Vagina (tissue), 2 donors: ENCODE data around the gene ZNF644. TPM values are rescaled to one million over a fixed set of nuclear protein-coding genes. Genes with fewer than 3 reads are reported as not detected.

ENCODE experiments used
- DNase-seq, 2 donors: peaks; one replicate each; pipeline ENCODE4 v3.0.0-alpha.2; 2017; ENCODE audit errors: extremely low spot score in 2 of 2
- H3K27ac ChIP-seq: fragments of 200-600 bp; sonication (generic); one replicate; pipeline ENCODE4 v1.5.1; 2019
- H3K27me3 ChIP-seq: fragments of 200-600 bp; sonication (generic); one replicate; pipeline ENCODE4 v1.5.1; 2019
- H3K36me3 ChIP-seq, 2 donors: fragments of 200-600 bp; sonication (generic); one replicate each; pipeline ENCODE4 v1.5.1; 2017 to 2019
- H3K4me1 ChIP-seq: fragments of 200-600 bp; sonication (generic); one replicate; pipeline ENCODE4 v1.5.1; 2019
- H3K4me3 ChIP-seq, 2 donors: fragments of 200-600 bp; sonication (generic); 1 replicate in 1 of 2; 2 replicates in 1 of 2; pipeline ENCODE4 v1.5.1; 2016 to 2019
- H3K9me3 ChIP-seq: fragments of 200-600 bp; sonication (generic); one replicate; pipeline ENCODE4 v1.5.1; 2019
- POLR2A ChIP-seq, 2 donors: fragments of 450-650 bp; IDR thresholded peaks; one replicate each; pipeline ENCODE4 v1.6.1; 2017; ENCODE audit warnings: antibody characterized with exemption in 2 of 2, mild to moderate bottlenecking in 2 of 2, moderate library complexity in 2 of 2
- POLR2AphosphoS5 ChIP-seq, 2 donors: sonication (generic); formaldehyde crosslinking; IDR thresholded peaks; one replicate each; pipeline ENCODE4 v1.9.0; 2017; ENCODE audit warnings: antibody characterized with exemption in 2 of 2, mild to moderate bottlenecking in 2 of 2, low read depth in 1 of 2; ENCODE audit not compliant: insufficient read depth in 1 of 2
- intact Hi-C: fragments of 100-400 bp; cut with DNase I; formaldehyde crosslinking; loops from one replicate; pipeline ENCODE4 v1.15.1; 2023
- total RNA-seq: library from RNA; depleted of rRNA; stranded (reverse); fragments of >200 nt; gene quantifications from one replicate; pipeline ENCODE4 v1.2.3, GENCODE V29; 2016
- TF ChIP-seq, protein P1 (sequence below), 3 experiments: fragments of 450-650 bp in 2 of 3; fragments of 200-600 bp in 1 of 3; sonication (generic) in 1 of 3; IDR thresholded peaks; one replicate each; pipeline ENCODE4 v1.5.1; 2017 to 2019; ENCODE audit warnings: antibody characterized with exemption in 3 of 3, mild to moderate bottlenecking in 2 of 3, moderate library complexity in 2 of 3

ZNF644 gene
- total RNA-seq, 1 donor from 2014 or later = 57.9 TPM

DNA sequence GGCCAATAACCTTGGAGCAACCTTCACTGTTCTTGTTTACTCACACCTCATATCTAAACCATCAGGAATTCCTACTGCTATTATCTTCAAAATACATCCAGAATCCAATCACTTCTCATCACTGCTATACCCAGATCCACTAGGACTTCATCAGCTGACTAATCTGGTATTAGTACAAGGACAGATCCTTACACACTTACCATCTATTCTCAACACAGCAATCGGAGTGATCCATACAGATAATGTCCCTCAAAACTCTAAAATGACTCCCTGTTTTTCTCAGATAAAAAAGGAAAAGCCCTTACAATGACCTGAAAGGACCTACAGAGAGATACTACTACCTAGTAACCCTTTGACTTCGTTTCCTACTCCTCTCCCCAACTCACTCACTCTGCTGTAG lies 70.8 kb downstream of the ZNF644 start:
- Histone ChIP-seq H3K27ac (no peak overlapping the region), H3K36me3 (no peaks in the 10 kb centered on the region), H3K27me3 (no peaks in the 10 kb centered on the region), H3K4me3 (no peak overlapping the region), H3K4me1 (peaks cover 13% of the 10 kb centered on the region), H3K9me3 (no peaks in the 10 kb centered on the region)
- intact Hi-C loops = no loop called here
- DNase-seq = no peak
- TF ChIP-seq, protein P1, sequence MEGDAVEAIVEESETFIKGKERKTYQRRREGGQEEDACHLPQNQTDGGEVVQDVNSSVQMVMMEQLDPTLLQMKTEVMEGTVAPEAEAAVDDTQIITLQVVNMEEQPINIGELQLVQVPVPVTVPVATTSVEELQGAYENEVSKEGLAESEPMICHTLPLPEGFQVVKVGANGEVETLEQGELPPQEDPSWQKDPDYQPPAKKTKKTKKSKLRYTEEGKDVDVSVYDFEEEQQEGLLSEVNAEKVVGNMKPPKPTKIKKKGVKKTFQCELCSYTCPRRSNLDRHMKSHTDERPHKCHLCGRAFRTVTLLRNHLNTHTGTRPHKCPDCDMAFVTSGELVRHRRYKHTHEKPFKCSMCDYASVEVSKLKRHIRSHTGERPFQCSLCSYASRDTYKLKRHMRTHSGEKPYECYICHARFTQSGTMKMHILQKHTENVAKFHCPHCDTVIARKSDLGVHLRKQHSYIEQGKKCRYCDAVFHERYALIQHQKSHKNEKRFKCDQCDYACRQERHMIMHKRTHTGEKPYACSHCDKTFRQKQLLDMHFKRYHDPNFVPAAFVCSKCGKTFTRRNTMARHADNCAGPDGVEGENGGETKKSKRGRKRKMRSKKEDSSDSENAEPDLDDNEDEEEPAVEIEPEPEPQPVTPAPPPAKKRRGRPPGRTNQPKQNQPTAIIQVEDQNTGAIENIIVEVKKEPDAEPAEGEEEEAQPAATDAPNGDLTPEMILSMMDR (IDR thresholded peaks at IDR 0.05) = no peak
- no peak for TF ChIP-seq POLR2AphosphoS5 (IDR thresholded peaks at IDR 0.05; ENCODE audit: insufficient read depth in 1 of 2, low read depth in 1 of 2)
- TF ChIP-seq POLR2A (IDR thresholded peaks at IDR 0.05) = no peak

- H3K4me1 ChIP-seq = peaks cover 13% of the 10 kb centered on the region
- H3K27me3 ChIP-seq = no peaks in the 10 kb centered on the region
- DNase-seq = no peak
- TF ChIP-seq, protein P1 (IDR thresholded peaks at IDR 0.05) = no peak
- TF ChIP-seq POLR2AphosphoS5 (IDR thresholded peaks at IDR 0.05; ENCODE audit: insufficient read depth in 1 of 2, low read depth in 1 of 2) (no peak), POLR2A (IDR thresholded peaks at IDR 0.05) (no peak)
- H3K36me3 ChIP-seq = no peaks in the 10 kb centered on the region
- H3K4me3 ChIP-seq = no peak overlapping the region
- intact Hi-C loops = no loop called here
- H3K9me3 ChIP-seq = no peaks in the 10 kb centered on the region
- no peak overlapping the region for H3K27ac ChIP-seq
These were observed 73.5 kb downstream of the ZNF644 start for GRCh38 chr1:90948301-90948700.

- no peak for DNase-seq
- H3K36me3 ChIP-seq = no peaks in the 10 kb centered on the region
- no peak overlapping the region for H3K4me3 ChIP-seq
- H3K27me3 ChIP-seq = no peaks in the 10 kb centered on the region
- H3K4me1 ChIP-seq = peaks cover 13% of the 10 kb centered on the region
- intact Hi-C loops = no loop called here
- TF ChIP-seq, protein P1 (IDR thresholded peaks at IDR 0.05) = no peak
- TF ChIP-seq POLR2A (IDR thresholded peaks at IDR 0.05) = no peak
- no peak for TF ChIP-seq POLR2AphosphoS5 (IDR thresholded peaks at IDR 0.05; ENCODE audit: insufficient read depth in 1 of 2, low read depth in 1 of 2)
- no peak overlapping the region for H3K27ac ChIP-seq
- no peaks in the 10 kb centered on the region for H3K9me3 ChIP-seq
These were observed 75.2 kb downstream of the ZNF644 start for GRCh38 chr1:90946630-90947029.

DNA sequence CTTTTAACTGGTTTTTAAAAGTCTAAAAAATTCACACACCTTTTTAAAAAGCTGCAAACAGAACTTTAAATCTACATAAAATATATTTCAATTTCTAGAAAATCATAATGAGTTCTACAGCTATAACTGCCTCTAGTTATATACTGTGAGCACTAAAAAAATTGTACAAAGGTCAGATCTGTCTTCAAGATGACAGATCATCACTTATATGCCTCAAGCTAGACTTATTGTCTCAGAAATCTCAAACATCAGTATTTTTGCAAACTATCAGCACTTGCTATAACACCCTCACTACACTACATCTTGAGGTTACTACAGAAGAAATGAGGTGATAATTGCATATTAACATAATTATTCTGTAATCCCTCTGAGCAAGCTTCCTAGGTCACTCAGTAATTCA lies 76.5 kb downstream of the ZNF644 start:
- Histone ChIP-seq H3K9me3 (no peaks in the 10 kb centered on the region), H3K36me3 (peaks cover 0 to 7% of the 10 kb centered on the region in 2 donors), H3K27me3 (no peaks in the 10 kb centered on the region), H3K27ac (no peak overlapping the region), H3K4me1 (peaks cover 13% of the 10 kb centered on the region), H3K4me3 (no peak overlapping the region)
- no peak for DNase-seq
- intact Hi-C loops = no loop called here
- TF ChIP-seq POLR2AphosphoS5 (IDR thresholded peaks at IDR 0.05; ENCODE audit: insufficient read depth in 1 of 2, low read depth in 1 of 2) (no peak), POLR2A (IDR thresholded peaks at IDR 0.05) (no peak)
- TF ChIP-seq, protein P1 (IDR thresholded peaks at IDR 0.05) = no peak

- TF ChIP-seq POLR2A (IDR thresholded peaks at IDR 0.05) (no peak), POLR2AphosphoS5 (IDR thresholded peaks at IDR 0.05; ENCODE audit: insufficient read depth in 1 of 2, low read depth in 1 of 2) (no peak)
- TF ChIP-seq, protein P1 (IDR thresholded peaks at IDR 0.05) = no peak
- Histone ChIP-seq H3K4me1 (peaks cover 13% of the 10 kb centered on the region), H3K27me3 (no peaks in the 10 kb centered on the region), H3K9me3 (no peaks in the 10 kb centered on the region), H3K4me3 (no peak overlapping the region), H3K27ac (no peak overlapping the region), H3K36me3 (peaks cover 0 to 12% of the 10 kb centered on the region in 2 donors)
- no peak for DNase-seq
- intact Hi-C loops = no loop called here
These were observed 77.9 kb downstream of the ZNF644 start for GRCh38 chr1:90943966-90944365.
